Left ventricle myocardium inferior (tissue), 1 donor: ENCODE measurements around the gene SNAPC3. TPM values are rescaled to one million over a fixed set of nuclear protein-coding genes. Genes with fewer than 3 reads are reported as not detected.

ENCODE experiments used
- DNase-seq: peaks from one replicate; pipeline ENCODE4 v3.0.0-alpha.2; 2020
- H3K27ac ChIP-seq: fragments of 200-600 bp; replicated peaks from 2 replicates; pipeline ENCODE4 v1.8.0; 2021
- H3K27me3 ChIP-seq: fragments of 200-600 bp; 2 replicates; pipeline ENCODE4 v1.8.0; 2021; ENCODE audit warnings: low read depth
- H3K36me3 ChIP-seq: fragments of 200-600 bp; 2 replicates; pipeline ENCODE4 v1.8.0; 2021
- H3K4me1 ChIP-seq: fragments of 200-600 bp; 2 replicates; pipeline ENCODE4 v1.8.0; 2021
- H3K4me3 ChIP-seq: fragments of 200-600 bp; 2 replicates; pipeline ENCODE4 v1.8.0; 2021; ENCODE audit warnings: mild to moderate bottlenecking, moderate library complexity
- H3K9me3 ChIP-seq: fragments of 200-600 bp; replicated peaks from 2 replicates; pipeline ENCODE4 v1.8.0; 2021
- CTCF ChIP-seq: fragments of 200-600 bp; IDR thresholded peaks from 2 replicates; pipeline ENCODE4 v1.8.0; 2021; ENCODE audit warnings: antibody characterized with exemption, mild to moderate bottlenecking, borderline replicate concordance
- intact Hi-C: fragments of 100-400 bp; cut with micrococcal nuclease; formaldehyde crosslinking; loops from one replicate; pipeline ENCODE4 v1.11.0; 2022
- total RNA-seq: library from RNA; stranded (reverse); fragmentation: NEBNext Ultra II Directional; extraction: Animal tissue kit (Norgen Biotek cat#: 25700); gene quantifications from one replicate; pipeline ENCODE4 v1.2.1, GENCODE V29; 2021
- donor health status: DM: no; HTN: yes; CAD: no; lungs with severe emphysema.

Gene SNAPC3
- total RNA-seq, 1 donor from 2014 or later, result 32.2 TPM

GRCh38 chr9:15400281-15400941 lies 22.3 kb upstream of the SNAPC3 start:
- no peak for DNase-seq
- H3K4me3 ChIP-seq, result no peak overlapping the region
- H3K27ac ChIP-seq, result no peak overlapping the region
- H3K27me3 ChIP-seq, result no peaks in the 10 kb centered on the region
- H3K36me3 ChIP-seq, result no peaks in the 10 kb centered on the region
- no peak for TF ChIP-seq CTCF
- peaks cover 16% of the 10 kb centered on the region for H3K9me3 ChIP-seq
- no peaks in the 10 kb centered on the region for H3K4me1 ChIP-seq
- intact Hi-C loops, result no loop called here

GRCh38 chr9:15401266-15401665 lies 21.4 kb upstream of the SNAPC3 start:
- Histone ChIP-seq H3K9me3 (peaks cover 16% of the 10 kb centered on the region), H3K4me1 (no peaks in the 10 kb centered on the region), H3K36me3 (no peaks in the 10 kb centered on the region), H3K27me3 (no peaks in the 10 kb centered on the region), H3K4me3 (no peak overlapping the region), H3K27ac (no peak overlapping the region)
- intact Hi-C loops, result no loop called here
- no peak for TF ChIP-seq CTCF
- no peak for DNase-seq

GRCh38 chr9:15403155-15403554 lies 19.5 kb upstream of the SNAPC3 start:
- no peak for DNase-seq
- H3K4me3 ChIP-seq, result no peak overlapping the region
- intact Hi-C loops, result no loop called here
- H3K4me1 ChIP-seq, result no peaks in the 10 kb centered on the region
- H3K27me3 ChIP-seq, result no peaks in the 10 kb centered on the region
- TF ChIP-seq CTCF, result peak; percentile 13
- H3K36me3 ChIP-seq, result no peaks in the 10 kb centered on the region
- H3K9me3 ChIP-seq, result peaks cover 16% of the 10 kb centered on the region
- no peak overlapping the region for H3K27ac ChIP-seq

GRCh38 chr9:15404171-15404570 lies 18.5 kb upstream of the SNAPC3 start:
- H3K27me3 ChIP-seq, result no peaks in the 10 kb centered on the region
- TF ChIP-seq CTCF, result no peak
- H3K9me3 ChIP-seq, result peaks cover 13% of the 10 kb centered on the region
- H3K4me3 ChIP-seq, result no peak overlapping the region
- no peaks in the 10 kb centered on the region for H3K36me3 ChIP-seq
- no peak overlapping the region for H3K27ac ChIP-seq
- DNase-seq, result no peak
- no peaks in the 10 kb centered on the region for H3K4me1 ChIP-seq
- intact Hi-C loops, result no loop called here

- Histone ChIP-seq H3K36me3 (no peaks in the 10 kb centered on the region), H3K4me1 (peaks cover 1% of the 10 kb centered on the region), H3K4me3 (no peak overlapping the region), H3K27ac (no peak overlapping the region), H3K9me3 (no peaks in the 10 kb centered on the region), H3K27me3 (no peaks in the 10 kb centered on the region)
- intact Hi-C loops, result no loop called here
- no peak for DNase-seq
- peak; percentile 37 for TF ChIP-seq CTCF
These were observed 5.8 kb upstream of the SNAPC3 start for GRCh38 chr9:15416880-15417279.
